ENCODE measurements around the gene UXS1. TPM values are rescaled to one million over a fixed set of nuclear protein-coding genes. Genes with fewer than 3 reads are reported as not detected.

The UXS1 gene
- total and polyA plus RNA-seq, 9 of the 15 experiments (the other 6 are each of a cell fraction or from before 2014, with no cell fraction given), result 5.8 to 25.8 (median 15.0) TPM

DNA sequence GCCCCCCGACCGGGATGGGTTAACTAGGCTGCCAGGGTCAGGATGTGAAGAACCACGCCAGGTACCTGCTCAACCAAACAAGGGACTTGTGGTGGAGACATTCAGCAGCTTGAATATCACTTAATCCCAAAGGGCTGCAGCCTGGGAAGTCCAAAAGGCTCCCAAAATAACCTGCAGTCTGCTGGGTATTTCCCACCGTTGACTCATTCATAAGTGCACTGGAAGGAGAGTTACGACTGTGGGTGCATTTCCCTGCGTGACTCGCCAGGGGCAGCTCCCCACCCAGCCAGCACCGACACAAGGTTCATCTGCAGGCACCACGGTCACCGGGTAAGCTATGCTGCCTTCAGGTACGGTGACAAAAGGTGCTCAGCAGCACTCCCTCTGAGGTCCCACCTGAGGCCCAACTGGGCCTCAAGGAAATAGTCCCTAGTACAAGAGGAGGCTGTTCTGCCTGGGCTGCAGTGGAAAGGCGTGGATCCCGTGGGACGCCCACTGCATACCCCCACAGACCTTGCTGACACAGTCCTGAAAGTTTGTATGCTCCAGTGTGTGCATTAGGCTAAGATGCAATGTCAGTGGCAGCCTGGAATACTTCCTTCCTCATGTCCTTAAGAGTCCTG, 86.5 kb downstream of the UXS1 start:
- no TSS peak for BruUV-seq (replicated peaks)
- DNase-seq (ENCODE audit: extremely low read depth in 1 of 4, low spot score in 3 of 4) (no peak), ATAC-seq (no peak), FAIRE-seq (no peak)
- Histone ChIP-seq H3K9me3 (replicated peaks; ENCODE audit: control insufficient read depth, insufficient read depth, low read depth, low read length) (no peaks in the 10 kb centered on the region), H4K20me1 (replicated peaks; ENCODE audit: control insufficient read depth, insufficient read depth, low read length) (peaks cover 2% of the 10 kb centered on the region; the same call in 1 of the 2 replicates), H3K36me3 (ENCODE audit: control insufficient read depth, insufficient read depth, low read length) (peaks cover 50% of the 10 kb centered on the region), H3K9me1 (ENCODE audit: control insufficient read depth, insufficient read depth, low read length) (no peaks in the 10 kb centered on the region), H3K4me2 (ENCODE audit: insufficient read depth, low read length) (no peak overlapping the region), H3K4me3 (no peak overlapping the region), H3K27ac (ENCODE audit: extremely low read depth, low read depth, low read length) (no peak overlapping the region), H3K27me3 (ENCODE audit: control insufficient read depth in 2 of 2, insufficient read depth in 2 of 2, low read length in 2 of 2) (no peaks in the 10 kb centered on the region), H3K79me2 (ENCODE audit: control insufficient read depth, insufficient read depth, low read length) (no peaks in the 10 kb centered on the region), H2AFZ (ENCODE audit: low read depth, low read length) (no peak overlapping the region), H3K4me1 (replicated peaks in 1 of 2; ENCODE audit: control insufficient read depth in 2 of 2, insufficient read depth in 2 of 2, low read length in 2 of 2) (no peaks in the 10 kb centered on the region), H3K9ac (ENCODE audit: insufficient read depth in 1 of 2, low read depth in 2 of 2, low read length in 2 of 2) (0 out of 4 replicates have a peak overlapping the region, but pooled peaks of 1 of the 2 experiments have one; percentile 37)
- TF ChIP-seq DIDO1 (tag; IDR thresholded peaks at IDR 0.05; ENCODE audit: low read depth), result no peak
- TF ChIP-seq CC2D1A (IDR thresholded peaks at IDR 0.05), result no peak
- TF ChIP-seq LARP7 (IDR thresholded peaks at IDR 0.05), result no peak
- ChIA-PET CTCF (ENCODE audit: low intra/inter-chr PET ratio) (no interaction called here), POLR2A (interaction anchor here (0.6 kb wide), 1 partner anchor 19 kb away, joined by 3 read pairs; no protein-coding TSS in a partner anchor)
- in situ Hi-C loops (cut with MboI), result loop anchor here (10.0 kb wide), 1 partner anchor 437 kb away; no protein-coding TSS in a partner anchor
- intact Hi-C loops (cut with micrococcal nuclease), result loop anchor here (5.0 kb wide), 1 partner anchor 100 kb away; no protein-coding TSS in a partner anchor
- 88% methylated on average over 14 of the region's 14 CpGs for WGBS (ENCODE audit: insufficient coverage, low coverage, missing lambda C conversion rate)

Data from K562 (cell line).